ENCODE results near the gene TF. TPM values are rescaled to one million over a fixed set of nuclear protein-coding genes. Genes with fewer than 3 reads are reported as not detected.

Gene TF
- total RNA-seq, 4 donors from 2014 or later: 1.9 to 8.8 (median 3.9) TPM

DNA sequence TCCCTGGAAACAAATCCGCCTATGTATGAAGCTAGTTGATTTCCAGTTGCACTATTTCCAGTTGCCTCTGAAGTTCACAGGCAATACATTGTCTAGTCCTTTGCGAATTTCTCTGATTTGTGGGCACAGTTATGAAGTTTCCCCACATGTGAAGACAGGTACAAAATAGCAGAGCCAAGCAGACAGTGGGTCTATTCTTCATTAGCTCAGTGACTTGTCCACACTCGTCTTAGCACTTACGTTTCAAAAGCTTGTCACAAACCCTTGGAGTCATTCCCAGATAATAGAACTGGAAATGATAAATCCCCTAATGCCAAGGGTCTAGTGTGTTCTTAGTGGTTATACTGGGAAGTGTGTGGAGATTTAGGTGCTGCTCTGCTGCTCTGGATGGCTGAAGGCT lies 73.9 kb downstream of the TF start:
- peak in 1 of 2 donors; percentile 3 for DNase-seq (ENCODE audit: low spot score in 2 of 2)
- 49 to 74% methylated on average over 4 of the region's 4 CpGs for WGBS, 2 donors
- TF ChIP-seq CTCF (IDR thresholded peaks at IDR 0.05) (no peak), POLR2A (IDR thresholded peaks at IDR 0.05) (no peak)
- intact Hi-C loops (cut with DNase I; ENCODE audit: low total_unique reads): no loop called here
- H3K4me3 ChIP-seq (ENCODE audit: low read depth, poor library complexity, severe bottlenecking): no peak overlapping the region

DNA sequence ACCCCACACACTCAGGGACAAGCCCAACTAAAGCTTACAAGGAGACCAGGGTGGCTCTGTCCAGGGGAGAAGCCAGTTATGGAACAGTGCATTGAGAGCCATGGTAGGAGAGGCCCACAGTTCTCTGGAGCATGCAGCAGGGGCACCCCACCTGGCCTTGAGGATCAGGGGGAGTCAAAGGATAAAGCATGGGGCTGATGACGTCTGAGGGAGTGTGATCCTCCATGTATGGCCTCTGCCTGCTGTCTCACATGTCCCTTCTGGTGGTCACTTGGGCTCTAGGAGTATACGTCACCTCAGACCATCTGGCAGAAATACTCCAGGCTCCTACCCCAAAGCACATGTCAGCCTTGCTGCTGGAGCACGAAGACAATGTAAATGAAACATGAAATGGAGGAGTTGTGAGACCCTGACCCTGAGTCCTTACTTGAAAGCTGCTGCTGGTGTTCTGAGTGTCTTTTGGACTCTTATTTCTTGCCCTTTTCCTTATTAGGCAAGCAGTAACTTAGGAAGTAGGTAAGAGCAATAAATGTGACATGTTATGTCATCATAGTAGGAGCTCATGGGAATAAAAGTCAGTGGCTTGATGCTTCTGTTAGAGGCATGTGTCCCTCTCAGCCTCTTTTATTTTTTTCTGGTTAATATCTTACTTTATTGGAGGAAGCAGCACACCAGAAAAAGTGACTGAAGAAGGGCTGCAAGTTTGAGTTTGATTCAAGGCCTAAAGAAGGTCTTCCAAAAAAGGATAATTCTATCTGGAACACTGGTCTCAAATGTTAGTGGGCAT lies 74.9 kb downstream of the TF start:
- DNase-seq (ENCODE audit: low spot score in 2 of 2): no peak
- 88 to 98% methylated on average over 3 of the region's 3 CpGs for WGBS, 2 donors
- intact Hi-C loops (cut with DNase I; ENCODE audit: low total_unique reads): no loop called here
- no peak overlapping the region for H3K4me3 ChIP-seq (ENCODE audit: low read depth, poor library complexity, severe bottlenecking)
- no peak for TF ChIP-seq CTCF (IDR thresholded peaks at IDR 0.05)
- no peak for TF ChIP-seq POLR2A (IDR thresholded peaks at IDR 0.05)

- TF ChIP-seq POLR2A (IDR thresholded peaks at IDR 0.05) (no peak), CTCF (IDR thresholded peaks at IDR 0.05) (no peak)
- 81 to 87% methylated on average over 8 of the region's 8 CpGs for WGBS, 2 donors
- no peak overlapping the region for H3K4me3 ChIP-seq (ENCODE audit: low read depth, poor library complexity, severe bottlenecking)
- no peak for DNase-seq (ENCODE audit: low spot score in 2 of 2)
- intact Hi-C loops (cut with DNase I; ENCODE audit: low total_unique reads): no loop called here
Measured at GRCh38 chr3:133821767-133822638, 75.8 kb downstream of the TF start.

GRCh38 chr3:133824961-133825485 lies 78.8 kb downstream of the TF start:
- DNase-seq (ENCODE audit: low spot score in 2 of 2): no peak
- intact Hi-C loops (cut with DNase I; ENCODE audit: low total_unique reads): no loop called here
- H3K4me3 ChIP-seq (ENCODE audit: low read depth, poor library complexity, severe bottlenecking): no peak overlapping the region
- WGBS, 2 donors: 83 to 90% methylated on average over 8 of the region's 8 CpGs
- TF ChIP-seq POLR2A (IDR thresholded peaks at IDR 0.05) (no peak), CTCF (IDR thresholded peaks at IDR 0.05) (no peak)

GRCh38 chr3:133825969-133826727 lies 80.0 kb downstream of the TF start:
- no peak for DNase-seq (ENCODE audit: low spot score in 2 of 2)
- intact Hi-C loops (cut with DNase I; ENCODE audit: low total_unique reads): no loop called here
- no peak overlapping the region for H3K4me3 ChIP-seq (ENCODE audit: low read depth, poor library complexity, severe bottlenecking)
- TF ChIP-seq CTCF (IDR thresholded peaks at IDR 0.05) (no peak), POLR2A (IDR thresholded peaks at IDR 0.05) (no peak)
- WGBS, 2 donors: 85% methylated on average over 12 of the region's 12 CpGs
